Transverse colon (tissue), 4 donors: ENCODE data around the gene DCAF10.

Source experiments
- CTCF ChIP-seq, 5 experiments: fragments of 200-600 bp in 3 of 5; fragments of 450-650 bp in 2 of 5; sonication (generic) in 3 of 5; IDR thresholded peaks; 1 replicate in 2 of 5; 2 replicates in 3 of 5; pipeline ENCODE4 v1.5.1; 2016 to 2017; ENCODE audit warnings: antibody characterized with exemption in 5 of 5, inconsistent platforms in 3 of 5, mild to moderate bottlenecking in 2 of 5, moderate library complexity in 1 of 5
- EP300 ChIP-seq: sonication (generic); formaldehyde crosslinking; IDR thresholded peaks from one replicate; pipeline ENCODE4 v1.6.1; 2017; ENCODE audit warnings: antibody characterized with exemption, low read depth
- POLR2A ChIP-seq: fragments of 450-650 bp; IDR thresholded peaks from one replicate; pipeline ENCODE4 v1.6.1; 2016; ENCODE audit warnings: antibody characterized with exemption, mild to moderate bottlenecking, moderate library complexity
- POLR2AphosphoS5 ChIP-seq, 3 donors: sonication (generic); formaldehyde crosslinking; IDR thresholded peaks; one replicate each; pipeline ENCODE4 v1.6.1; 2016; ENCODE audit warnings: antibody characterized with exemption in 3 of 3

DNA sequence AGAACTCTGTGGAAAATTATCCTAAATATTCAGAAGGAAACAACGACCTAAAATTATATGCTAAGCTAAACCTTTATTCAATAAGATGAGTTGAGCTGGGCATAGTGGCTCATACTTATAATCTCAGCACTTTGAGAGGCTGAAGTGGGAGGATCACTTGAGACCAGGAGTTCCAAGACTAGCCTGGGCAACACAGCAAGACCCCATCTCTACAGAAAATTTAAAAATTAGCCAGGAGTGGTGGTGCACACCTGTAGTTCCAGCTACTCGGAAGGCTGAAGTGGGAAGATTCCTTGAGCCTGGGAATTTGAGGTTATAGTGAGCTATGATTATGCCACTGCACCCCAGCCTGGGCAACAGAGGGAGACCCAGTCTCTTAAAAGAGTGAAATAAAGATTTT lies 51.6 kb downstream of the DCAF10 start:
- TF ChIP-seq POLR2AphosphoS5 (IDR thresholded peaks at IDR 0.05) (no peak), CTCF (IDR thresholded peaks at IDR 0.05) (no peak), EP300 (no peak), POLR2A (no peak)
